Stimulated activated CD8-positive, alpha-beta memory T cell treated with anti-CD3 and anti-CD28 coated beads, Interleukin-15, amount 100 ng/mL, for 24 hours (primary cell): ENCODE measurements around the gene SLC6A12.
"Not testable (repeated sequence)": the region's sequence is repeated elsewhere in the genome, so short reads cannot be mapped to it uniquely, and the experiment has no call there.

ENCODE experiments used
- DNase-seq: peaks from one replicate; pipeline ENCODE4 v3.0.0-alpha.2; 2020; ENCODE audit warnings: low read depth

The SLC6A12 gene

DNA sequence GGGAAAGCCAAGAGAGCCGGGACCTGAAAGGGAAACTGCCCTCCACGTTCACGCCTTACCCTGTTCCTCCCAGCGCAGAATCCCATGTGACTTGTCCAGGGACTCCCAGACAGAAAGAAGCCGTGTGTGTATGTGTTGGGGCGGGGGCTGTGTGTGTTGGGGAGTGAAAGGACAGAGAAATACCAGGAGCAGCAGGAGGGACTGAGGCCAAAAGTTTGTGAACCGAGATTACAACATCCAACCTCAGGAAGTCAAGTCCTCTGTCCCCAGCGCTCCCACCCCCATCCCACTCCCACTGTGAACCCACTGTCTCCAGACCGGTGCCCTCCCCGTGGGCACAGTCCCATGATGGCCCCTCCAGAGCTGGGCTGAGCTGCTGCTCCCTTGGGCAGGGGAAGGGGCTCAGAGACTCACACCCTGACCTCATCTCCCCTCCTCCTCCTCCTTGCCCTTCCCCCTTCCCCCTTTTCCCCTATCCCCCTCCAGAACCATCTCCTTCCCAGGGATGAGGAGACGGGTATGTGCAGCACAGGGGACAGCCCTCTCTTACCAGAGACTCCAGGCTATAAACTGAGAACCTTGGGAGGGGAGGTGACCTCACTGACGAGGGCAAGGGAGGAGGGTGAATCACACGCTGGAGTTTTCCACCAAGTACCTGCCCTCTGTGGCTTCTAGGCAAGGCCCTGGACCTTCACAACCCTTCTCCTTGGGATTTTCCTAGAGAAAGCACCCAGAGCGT is at the start of gene SLC6A12:
Gene SLC6A12 (minus strand): TSS at position 155 of the 739 bp plus-strand sequence. CDS start 4,171 bp downstream, outside the sequence.
- DNase-seq, result no peak

DNA sequence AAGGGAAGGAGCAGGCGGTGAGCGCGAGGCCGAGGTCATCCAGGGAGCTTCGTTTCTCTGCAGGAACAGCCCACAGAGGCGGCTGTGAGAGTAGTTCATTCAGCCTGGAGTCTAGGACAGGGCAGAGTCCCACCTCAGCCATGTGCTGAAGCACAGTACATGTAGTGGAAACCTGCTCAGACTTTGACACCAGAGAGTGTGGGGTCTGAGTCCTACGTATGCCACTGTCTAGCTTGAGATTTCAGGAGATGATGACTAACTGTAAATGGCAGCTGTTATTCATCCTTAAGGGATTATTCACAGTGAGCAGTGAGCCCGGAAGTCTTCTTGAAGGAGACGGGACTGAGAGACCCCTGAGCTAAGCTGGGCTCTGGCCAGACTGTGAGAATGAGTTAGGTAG is 49.6 kb upstream of the SLC6A12 start:
- no peak for DNase-seq

DNA sequence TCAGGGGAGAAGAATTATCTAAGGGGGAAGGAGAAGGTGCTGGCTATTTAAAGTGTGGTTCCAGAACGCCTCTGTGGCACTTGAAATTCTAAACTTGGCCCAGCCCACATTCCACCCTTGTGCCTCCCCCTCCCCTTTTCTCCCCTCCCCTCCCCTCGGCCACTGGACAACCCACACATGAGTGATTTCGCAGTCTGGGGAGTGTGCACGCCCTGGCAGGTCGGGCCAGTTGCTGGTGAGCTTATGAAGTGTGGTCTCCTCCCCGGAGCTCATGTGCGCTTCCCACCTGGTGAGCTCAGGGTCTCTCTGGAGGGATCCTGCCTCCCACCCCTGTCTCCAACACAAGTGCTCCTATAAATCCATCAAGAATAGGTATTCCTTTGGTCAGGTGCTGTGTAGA is 48.9 kb upstream of the SLC6A12 start, which contains the start of gene SLC6A13:
Gene SLC6A13 (minus strand): TSS at position 20 of the 400 bp plus-strand sequence. CDS start 2,784 bp downstream, outside the sequence.
- DNase-seq, result no peak

DNA sequence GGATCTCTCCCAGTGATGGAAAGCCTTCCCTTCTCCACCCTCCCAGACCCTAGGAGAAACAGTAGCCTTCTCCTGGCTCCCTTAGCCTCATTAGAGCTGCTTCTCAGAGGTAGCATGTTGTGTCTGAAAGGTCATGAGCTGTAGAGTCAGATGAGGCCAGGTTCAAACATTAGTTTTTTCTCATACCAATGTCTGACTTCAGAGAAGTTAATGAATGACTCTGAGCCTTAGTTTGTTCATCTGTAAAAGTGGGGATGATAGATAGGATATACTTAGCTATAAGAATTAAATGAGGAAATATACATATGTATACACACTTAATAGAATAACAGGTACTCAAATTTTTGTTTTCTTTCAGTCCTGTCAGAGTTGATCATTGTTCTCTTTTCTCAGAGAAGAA is 48.2 kb upstream of the SLC6A12 start:
- DNase-seq, result no peak

DNA sequence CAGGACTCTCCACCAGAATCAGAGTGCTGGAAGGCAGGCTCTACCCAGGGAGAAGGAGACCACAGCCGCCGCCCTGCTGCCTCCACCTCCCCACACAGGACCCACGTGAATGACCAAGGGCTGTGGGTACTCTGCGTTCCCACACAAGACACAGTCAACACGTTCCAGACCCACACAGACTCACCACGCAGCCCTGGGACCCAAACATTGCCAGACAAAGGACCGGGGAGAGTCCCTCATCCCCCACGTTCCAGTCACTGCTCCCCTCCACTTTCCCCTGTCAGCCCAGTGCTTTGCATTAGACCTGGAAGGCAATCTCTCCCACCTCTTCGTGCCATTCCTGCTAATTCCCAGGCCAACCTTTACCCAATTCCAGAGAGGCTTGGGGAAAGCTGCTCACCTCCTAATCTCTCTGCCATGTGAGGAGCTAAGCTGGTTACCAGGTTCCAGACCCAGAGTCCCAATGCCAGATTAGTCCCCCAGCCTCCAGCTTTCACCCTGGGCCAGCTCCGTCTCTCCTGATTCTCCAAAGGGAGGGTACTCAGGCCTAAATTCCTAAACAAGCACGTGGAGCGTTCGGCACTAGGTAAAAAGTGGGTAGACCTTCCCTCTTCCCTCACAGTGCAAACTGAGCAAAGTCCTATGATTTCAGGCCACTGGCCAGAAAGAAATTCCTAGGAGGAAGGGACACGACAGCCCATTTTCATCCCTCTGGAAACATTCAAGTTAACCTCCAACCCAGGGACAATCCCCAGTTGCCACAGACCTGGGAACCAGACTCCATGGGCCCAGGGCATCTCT is 43.8 kb upstream of the SLC6A12 start:
- no peak for DNase-seq

DNA sequence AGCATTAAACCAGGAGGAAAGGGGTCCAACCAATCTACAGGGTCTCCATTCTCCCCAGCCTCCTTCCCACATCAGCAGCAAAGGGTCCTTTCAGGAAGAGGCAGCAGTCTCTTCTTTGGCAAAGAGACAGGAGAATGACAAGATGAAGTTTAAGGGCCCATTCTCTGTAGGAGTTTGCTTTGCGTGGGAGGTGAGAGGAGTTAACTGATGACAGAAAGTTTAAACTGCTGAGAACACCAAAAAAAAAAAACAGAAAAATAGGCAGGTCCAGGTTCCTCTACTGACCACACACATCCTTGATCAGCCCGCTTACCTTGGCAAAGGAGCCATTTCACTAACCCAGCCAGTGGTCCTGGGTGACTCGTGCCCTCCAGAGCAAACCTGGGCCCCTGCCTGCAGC is 43.0 kb upstream of the SLC6A12 start:
- DNase-seq, result no peak

DNA sequence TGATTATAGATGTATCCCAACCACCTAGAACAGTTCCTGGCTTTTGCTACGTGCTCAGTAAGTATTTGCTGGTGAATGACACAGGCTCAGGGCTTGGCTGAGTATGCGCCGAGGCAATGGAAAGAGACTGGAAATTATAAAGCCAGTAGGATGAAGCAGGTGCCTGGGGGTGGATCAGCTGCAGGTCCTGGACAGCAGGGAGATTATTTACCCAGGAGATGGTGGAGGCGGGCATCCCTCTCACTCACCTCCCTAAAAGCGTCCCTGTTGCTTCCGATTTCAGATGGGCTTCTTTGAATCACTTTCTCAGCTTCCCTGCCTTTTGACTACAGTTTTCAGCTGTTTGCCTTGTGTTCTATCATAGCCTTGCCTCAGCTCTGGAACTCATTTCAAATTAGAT is 42.3 kb upstream of the SLC6A12 start:
- DNase-seq, result no peak

DNA sequence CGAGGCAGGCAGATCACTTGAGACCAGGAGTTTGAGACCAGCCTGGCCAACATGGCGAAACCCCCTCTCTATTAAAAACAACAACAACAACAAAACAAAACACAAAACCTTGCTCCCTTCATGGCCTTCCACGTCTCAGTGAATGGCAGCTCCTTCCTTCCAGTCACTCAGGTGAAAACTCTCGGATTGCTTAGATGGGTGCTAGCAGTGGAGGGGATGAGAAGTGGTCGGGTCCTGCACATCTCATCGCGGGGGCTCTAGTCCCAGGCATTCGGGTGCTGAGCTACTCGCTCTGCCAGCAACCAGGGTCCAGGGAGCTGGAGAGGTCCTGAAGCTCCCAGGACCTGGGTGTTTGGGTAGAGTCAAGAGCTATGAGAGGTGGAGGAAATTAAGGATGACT is 41.0 kb upstream of the SLC6A12 start:
- DNase-seq, result no peak

DNA sequence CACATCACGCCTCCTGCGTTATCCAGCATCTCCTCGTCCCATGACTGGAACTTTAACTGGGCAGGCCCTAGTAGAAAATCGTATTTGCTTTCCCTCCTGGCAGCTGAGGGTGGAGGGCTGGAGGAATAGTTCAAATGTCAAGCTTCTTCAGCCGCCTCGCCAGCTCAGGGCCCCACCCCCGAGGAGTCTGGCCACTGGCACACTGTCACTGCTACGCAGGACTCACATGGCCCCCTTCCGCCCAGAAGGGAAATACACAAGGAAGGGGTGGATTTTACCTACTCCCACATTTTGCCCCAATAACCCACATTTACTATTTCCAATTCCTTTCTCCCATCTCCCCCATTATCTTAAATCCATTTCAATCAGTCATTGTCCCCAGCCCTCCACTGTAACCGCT is 40.1 kb upstream of the SLC6A12 start:
- no peak for DNase-seq

DNA sequence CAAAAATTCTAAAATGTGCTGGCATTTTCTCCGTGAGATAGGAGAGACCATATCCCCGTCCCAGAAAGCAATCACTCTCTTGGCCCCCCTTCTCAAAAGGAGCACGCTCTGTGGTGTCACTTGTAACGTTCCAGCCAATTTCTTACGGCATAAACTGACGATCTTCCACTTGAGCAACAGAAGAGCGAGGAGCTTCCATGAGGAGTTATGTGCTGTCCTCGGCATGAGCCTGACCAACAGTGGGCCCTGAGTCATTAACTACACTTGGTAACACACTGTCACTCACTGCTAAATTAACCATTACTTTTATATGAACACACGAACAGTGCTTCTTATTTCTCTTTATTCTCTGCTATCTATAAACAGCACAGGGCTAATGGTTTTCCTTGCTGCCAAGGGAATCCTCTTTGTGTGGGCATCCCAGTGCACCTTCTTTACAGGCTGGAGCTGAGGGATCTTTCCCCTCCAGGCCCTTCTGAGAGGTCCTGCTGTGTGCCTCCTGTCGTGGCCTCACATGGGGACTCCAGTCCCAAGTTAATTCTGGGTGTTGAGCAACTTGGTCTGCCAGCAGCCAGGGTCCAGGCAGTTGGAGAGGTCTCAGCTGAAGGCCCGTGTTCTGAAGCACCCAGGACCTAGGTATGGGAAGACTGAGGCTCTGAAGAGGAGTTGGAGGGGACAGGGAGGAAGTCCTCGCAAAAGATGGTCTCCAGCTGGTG is 39.3 kb upstream of the SLC6A12 start:
- no peak for DNase-seq

DNA sequence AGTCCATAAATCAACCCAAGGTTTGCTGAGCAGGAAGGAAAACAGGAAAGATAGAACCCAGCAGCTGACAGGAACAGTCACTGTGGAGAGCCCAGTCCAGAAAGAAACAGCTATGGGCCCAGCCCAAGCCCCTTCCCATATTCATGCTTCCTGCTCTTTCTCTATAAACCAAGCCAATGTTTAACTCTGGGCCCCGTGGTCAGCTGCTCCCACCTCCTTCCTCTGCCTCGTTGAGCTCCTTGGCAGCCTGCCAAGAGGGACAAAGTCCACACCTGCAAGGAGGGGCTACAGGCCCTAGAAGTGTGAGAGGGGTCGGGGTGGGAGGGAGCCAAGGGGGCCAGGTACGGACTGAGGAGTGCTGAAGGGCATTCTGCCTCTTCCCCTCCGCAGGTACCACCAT is 38.7 kb upstream of the SLC6A12 start:
- DNase-seq, result no peak

DNA sequence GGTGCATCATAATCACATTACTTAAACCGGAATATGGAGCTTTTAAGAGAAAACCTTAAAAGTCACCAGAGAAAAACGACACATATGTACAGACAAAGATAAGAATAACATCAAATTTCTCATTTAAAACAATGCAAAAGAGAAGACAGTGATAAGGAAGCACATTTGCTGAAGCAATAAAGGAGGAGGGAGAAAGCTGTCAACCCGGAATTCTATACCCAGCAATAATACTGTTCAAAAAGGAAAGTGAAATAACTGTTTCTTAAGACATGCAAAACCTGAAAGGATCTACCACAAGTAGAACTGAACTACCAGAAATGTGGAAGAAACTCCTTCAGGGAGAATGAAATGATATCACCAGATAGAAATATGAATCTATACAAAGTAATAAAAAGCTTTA is 33.3 kb upstream of the SLC6A12 start:
- DNase-seq, result no peak

DNA sequence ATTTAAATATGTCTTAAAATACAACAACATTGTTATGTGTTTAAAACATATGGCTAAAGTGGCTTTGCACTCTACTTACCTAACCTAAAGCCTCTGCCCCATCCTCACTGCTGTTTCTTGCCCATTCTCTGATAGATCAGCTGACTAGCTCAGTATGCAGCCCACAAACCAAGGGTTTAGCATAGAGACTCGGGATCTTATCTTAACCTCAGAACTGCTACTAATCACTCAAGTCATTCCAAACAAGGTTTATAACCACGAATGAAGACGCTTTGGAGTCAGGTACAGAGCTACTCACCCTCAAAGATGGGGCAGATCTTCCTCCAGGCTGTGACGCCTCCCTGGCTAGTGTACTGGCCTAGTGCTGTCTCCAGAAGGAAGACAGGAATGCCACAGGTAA is 29.4 kb upstream of the SLC6A12 start:
- DNase-seq, result no peak

DNA sequence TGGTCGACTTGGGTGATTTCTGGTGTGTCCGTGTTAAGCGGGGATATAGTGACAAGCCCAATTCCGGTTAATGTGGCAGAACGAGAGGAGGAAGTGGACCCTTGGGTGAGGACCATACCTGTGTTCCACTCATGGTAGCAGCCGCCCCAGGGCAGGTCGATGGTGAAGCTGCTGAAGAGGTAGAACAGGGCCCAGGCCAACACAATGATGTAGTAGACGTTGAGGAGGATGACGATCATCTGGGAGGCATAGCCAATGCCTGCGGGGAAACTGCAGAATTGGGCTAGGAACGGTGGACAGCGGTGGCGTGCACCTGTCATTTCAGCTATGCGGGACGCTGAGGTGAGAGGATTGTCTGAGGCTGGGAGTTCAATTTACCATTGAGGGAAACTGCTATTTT is 28.5 kb upstream of the SLC6A12 start:
- DNase-seq, result no peak

DNA sequence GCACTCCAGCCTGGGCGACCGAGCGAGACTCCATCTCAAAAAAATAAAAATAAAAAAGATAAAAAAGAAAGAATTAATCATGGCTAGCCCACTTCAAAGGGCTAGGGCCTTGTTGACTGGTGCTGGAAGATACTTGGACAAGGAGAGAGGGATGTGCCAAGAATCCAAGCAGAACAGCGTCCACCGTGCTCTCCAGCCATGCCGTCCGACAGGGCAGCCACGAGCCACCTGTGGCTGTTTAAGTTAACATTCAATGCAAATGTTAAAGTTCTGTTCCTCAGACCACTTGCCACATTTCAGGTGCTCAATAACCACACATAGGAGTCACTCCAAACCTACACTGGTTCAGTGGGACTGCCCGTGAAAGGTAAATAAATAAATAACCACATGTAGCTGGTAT is 27.3 kb upstream of the SLC6A12 start:
- no peak for DNase-seq

DNA sequence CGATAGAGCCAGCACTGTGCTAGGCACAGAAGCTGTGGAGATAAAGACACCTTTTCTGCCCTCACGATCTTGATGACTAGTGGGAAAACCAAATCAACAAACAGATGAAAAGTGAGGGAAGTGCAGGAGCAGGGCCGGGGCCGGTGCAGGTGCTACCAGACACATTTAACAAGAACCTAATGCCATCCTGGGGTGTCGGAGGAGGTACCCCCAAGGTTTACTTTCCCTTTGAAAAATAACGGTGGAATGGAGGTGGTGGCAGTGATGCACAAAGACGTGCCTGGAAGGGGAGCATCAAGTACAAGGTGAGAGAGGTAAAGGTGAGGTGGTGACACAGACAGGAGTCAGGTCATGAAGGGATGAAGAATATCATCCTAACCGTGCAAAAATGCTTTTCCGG is 26.6 kb upstream of the SLC6A12 start:
- DNase-seq, result no peak

DNA sequence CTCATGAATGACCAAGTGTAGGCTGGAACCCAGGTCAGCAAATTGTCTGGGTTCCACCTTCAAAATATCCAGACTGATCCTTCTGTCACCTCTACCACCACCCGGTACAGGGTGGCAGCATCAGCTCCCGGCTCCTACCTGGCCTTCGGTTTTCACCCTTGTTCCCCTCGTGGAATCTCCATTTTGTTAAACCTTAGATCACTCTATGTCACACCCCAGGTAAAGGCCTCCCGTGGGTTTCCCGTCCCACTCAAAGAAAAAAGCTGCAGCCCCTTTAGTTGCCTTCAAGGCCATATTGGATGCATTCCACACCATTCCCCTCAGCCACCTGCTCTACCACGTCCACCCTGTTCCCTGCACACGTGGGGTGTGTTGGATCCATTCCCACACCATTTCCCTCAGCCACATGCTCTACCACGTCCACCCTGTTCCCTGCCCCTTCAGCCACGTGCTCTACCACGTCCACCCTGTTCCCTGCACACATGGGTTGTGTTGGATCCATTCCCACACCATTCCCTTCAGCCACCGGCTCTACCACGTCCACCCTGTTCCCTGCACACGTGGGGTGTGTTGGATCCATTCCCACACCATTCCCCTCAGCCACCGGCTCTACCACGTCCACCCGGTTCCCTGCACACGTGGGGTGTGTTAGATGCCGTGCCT is 24.9 kb upstream of the SLC6A12 start:
- DNase-seq, result no peak

DNA sequence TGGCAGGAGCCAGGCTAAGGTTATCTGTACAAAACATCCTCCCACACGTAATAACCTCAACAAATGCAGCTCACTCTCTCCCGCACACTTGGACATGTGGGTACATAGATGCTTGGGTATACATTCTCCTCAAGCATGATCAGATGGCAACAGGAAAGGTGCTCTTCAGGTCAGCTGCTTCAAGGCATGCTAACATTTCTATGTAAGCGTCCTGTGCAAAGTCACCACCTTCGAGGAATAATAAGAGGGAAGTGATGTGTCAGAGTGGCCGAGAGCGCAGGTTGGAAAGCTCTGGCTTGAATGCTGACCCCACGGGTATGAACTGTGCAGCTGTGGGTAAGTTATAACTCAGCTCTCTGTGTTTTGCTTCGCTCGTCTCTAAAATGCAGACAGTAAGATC is 24.2 kb upstream of the SLC6A12 start:
- no peak for DNase-seq

DNA sequence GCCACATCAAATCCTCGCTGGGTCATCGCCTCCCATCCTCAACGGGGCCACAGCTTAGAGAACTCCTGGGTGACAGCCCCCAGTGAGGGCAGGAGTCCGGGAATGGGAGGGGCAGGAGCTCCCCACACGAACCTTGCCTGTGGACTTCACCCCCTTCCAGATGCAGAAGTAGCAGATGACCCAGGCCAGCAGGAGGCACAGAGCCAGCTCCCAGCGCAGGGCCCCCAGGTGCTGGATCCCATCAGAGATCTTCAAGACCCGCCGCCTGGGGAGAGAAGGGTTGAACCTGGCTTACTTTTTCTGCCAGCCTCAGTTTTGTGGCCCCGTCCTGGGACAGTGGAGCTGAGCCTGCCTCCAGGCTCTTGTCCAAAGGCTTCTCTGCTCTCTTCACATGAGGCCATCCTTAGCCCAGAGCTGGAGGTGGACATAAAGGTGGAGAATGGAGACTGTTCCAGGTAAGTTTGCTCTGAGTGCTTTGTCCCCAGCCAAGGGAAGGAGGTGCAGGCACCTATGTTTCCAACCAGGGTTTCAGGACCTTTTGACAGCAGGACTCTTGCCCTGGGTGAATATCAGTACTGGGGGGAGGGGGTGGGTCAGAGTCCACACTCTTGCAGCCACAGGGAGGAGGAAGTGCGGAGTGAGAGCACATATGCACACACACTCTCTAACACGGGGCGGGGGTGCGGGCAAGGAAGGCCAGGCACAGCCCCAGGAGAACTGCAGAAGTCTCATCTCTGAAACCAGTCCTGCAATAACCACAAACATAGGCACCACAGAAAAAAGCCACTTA is 23.3 kb upstream of the SLC6A12 start:
- no peak for DNase-seq

DNA sequence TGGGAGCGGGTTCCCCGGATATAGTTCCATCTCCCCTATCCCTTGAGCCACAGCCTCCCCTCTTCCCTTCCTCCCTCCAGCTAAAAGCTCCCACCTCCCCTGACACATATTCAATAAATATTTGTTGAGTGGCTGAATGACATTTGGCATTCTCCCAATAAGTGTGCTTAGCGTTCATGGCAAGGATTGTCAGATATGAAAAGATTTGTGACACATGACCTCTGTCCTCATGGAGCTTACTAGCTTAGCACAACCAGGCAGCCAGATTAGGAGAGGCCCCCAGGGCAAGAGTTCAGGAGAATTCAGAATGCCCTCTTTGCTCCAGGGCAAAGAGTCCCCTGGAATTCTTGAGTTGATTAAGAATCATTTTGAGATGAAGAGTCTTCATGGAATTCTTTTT is 22.5 kb upstream of the SLC6A12 start:
- DNase-seq, result no peak

DNA sequence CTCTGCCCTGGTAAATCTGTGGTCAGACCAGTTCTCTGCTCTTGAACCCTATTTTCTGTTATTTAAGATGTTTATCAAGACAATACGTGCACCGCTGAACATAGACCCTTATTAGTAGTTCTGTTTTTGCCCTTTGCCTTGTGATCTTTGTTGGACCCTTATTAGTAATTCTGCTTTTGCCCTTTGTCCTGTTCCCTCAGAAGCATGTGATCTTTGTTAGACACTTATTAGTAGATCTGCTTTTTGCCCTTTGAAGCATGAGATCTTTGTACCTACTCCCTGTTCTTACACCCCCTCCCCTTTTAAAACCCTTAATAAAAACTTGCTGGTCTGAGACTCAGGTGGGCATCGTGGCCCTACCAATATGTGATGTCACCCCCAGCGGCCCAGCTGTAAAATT is 22.0 kb upstream of the SLC6A12 start:
- not testable (repeated sequence) for DNase-seq
